ENCODE results near the gene JAZF1. TPM values are rescaled to one million over a fixed set of nuclear protein-coding genes. Genes with fewer than 3 reads are reported as not detected.

The JAZF1 gene
- total RNA-seq, 2 donors from 2014 or later: 13.9 to 16.5 TPM

DNA sequence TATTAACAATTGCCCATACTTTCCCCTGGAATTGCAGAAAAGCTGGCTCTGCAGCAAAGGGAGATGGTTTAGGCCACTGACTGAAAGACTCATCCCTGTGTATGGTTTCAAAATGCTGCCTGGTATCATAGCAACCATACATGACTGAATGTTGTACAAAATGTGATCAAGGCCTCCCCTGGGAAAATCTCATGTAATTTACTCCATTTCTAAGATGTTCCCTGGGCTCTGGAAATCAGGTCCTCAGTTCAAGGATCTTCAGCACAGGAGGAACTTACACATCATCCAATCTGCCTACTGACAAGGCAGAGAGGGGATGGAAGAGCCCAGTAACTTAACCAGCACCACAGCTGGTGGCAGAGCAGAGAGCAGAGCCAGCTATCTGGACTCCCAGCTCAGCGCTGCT lies 111.8 kb downstream of the JAZF1 start:
- Histone ChIP-seq H3K36me3 (no peaks in the 10 kb centered on the region), H3K27ac (no peak overlapping the region), H3K9me3 (no peaks in the 10 kb centered on the region), H3K4me1 (ENCODE audit: control insufficient read depth in 1 of 2, low read depth in 2 of 2) (peaks cover 14 to 15% of the 10 kb centered on the region in 2 donors), H3K4me3 (no peak overlapping the region), H3K27me3 (replicated peaks; ENCODE audit: insufficient read depth) (no peaks in the 10 kb centered on the region)
- DNase-seq (ENCODE audit: low spot score): no peak
- TF ChIP-seq, protein P1, sequence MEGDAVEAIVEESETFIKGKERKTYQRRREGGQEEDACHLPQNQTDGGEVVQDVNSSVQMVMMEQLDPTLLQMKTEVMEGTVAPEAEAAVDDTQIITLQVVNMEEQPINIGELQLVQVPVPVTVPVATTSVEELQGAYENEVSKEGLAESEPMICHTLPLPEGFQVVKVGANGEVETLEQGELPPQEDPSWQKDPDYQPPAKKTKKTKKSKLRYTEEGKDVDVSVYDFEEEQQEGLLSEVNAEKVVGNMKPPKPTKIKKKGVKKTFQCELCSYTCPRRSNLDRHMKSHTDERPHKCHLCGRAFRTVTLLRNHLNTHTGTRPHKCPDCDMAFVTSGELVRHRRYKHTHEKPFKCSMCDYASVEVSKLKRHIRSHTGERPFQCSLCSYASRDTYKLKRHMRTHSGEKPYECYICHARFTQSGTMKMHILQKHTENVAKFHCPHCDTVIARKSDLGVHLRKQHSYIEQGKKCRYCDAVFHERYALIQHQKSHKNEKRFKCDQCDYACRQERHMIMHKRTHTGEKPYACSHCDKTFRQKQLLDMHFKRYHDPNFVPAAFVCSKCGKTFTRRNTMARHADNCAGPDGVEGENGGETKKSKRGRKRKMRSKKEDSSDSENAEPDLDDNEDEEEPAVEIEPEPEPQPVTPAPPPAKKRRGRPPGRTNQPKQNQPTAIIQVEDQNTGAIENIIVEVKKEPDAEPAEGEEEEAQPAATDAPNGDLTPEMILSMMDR (IDR thresholded peaks at IDR 0.05): no peak
- no peak for ATAC-seq (ENCODE audit: insufficient number of reproducible peaks, low FRiP score, low read depth)

GRCh38 chr7:28067171-28067570 lies 113.4 kb downstream of the JAZF1 start:
- no peak for ATAC-seq (ENCODE audit: insufficient number of reproducible peaks, low FRiP score, low read depth)
- no peaks in the 10 kb centered on the region for H3K27me3 ChIP-seq (replicated peaks; ENCODE audit: insufficient read depth)
- DNase-seq (ENCODE audit: low spot score): no peak
- no peaks in the 10 kb centered on the region for H3K9me3 ChIP-seq
- TF ChIP-seq, protein P1 (IDR thresholded peaks at IDR 0.05): no peak
- no peaks in the 10 kb centered on the region for H3K36me3 ChIP-seq
- H3K4me1 ChIP-seq (ENCODE audit: control insufficient read depth in 1 of 2, low read depth in 2 of 2): peaks cover 14 to 15% of the 10 kb centered on the region in 2 donors
- H3K4me3 ChIP-seq: no peak overlapping the region
- H3K27ac ChIP-seq: no peak overlapping the region

- H3K27ac ChIP-seq: no peak overlapping the region
- peaks cover 12 to 15% of the 10 kb centered on the region in 2 donors for H3K4me1 ChIP-seq (ENCODE audit: control insufficient read depth in 1 of 2, low read depth in 2 of 2)
- H3K4me3 ChIP-seq: no peak overlapping the region
Measured at GRCh38 chr7:28065721-28066285, 114.8 kb downstream of the JAZF1 start.

GRCh38 chr7:28065308-28065707 lies 115.3 kb downstream of the JAZF1 start:
- Histone ChIP-seq H3K4me1 (ENCODE audit: control insufficient read depth in 1 of 2, low read depth in 2 of 2) (peaks cover 9 to 15% of the 10 kb centered on the region in 2 donors), H3K27ac (no peak overlapping the region), H3K4me3 (no peak overlapping the region), H3K36me3 (no peaks in the 10 kb centered on the region), H3K27me3 (replicated peaks; ENCODE audit: insufficient read depth) (no peaks in the 10 kb centered on the region), H3K9me3 (no peaks in the 10 kb centered on the region)
- ATAC-seq (ENCODE audit: insufficient number of reproducible peaks, low FRiP score, low read depth) (no peak), DNase-seq (ENCODE audit: low spot score) (no peak)
- TF ChIP-seq, protein P1 (IDR thresholded peaks at IDR 0.05): no peak

More at GRCh38 chr7:28065721-28066285, 114.8 kb downstream of the JAZF1 start:
- ATAC-seq (ENCODE audit: insufficient number of reproducible peaks, low FRiP score, low read depth) (no peak), DNase-seq (ENCODE audit: low spot score) (no peak)
- Histone ChIP-seq H3K9me3 (no peaks in the 10 kb centered on the region), H3K27me3 (replicated peaks; ENCODE audit: insufficient read depth) (no peaks in the 10 kb centered on the region), H3K36me3 (no peaks in the 10 kb centered on the region)
- TF ChIP-seq, protein P1 (IDR thresholded peaks at IDR 0.05): no peak

GRCh38 chr7:28064437-28064836 lies 116.2 kb downstream of the JAZF1 start:
- H3K27ac ChIP-seq: no peak overlapping the region
- H3K4me3 ChIP-seq: no peak overlapping the region
- H3K4me1 ChIP-seq (ENCODE audit: control insufficient read depth in 1 of 2, low read depth in 2 of 2): peaks cover 1 to 7% of the 10 kb centered on the region in 2 donors

More at GRCh38 chr7:28064437-28064836, 116.2 kb downstream of the JAZF1 start:
- H3K36me3 ChIP-seq: no peaks in the 10 kb centered on the region
- TF ChIP-seq, protein P1 (IDR thresholded peaks at IDR 0.05): no peak
- DNase-seq (ENCODE audit: low spot score): no peak
- no peaks in the 10 kb centered on the region for H3K27me3 ChIP-seq (replicated peaks; ENCODE audit: insufficient read depth)
- H3K9me3 ChIP-seq: no peaks in the 10 kb centered on the region
- ATAC-seq (ENCODE audit: insufficient number of reproducible peaks, low FRiP score, low read depth): no peak
